OCI-LY7 (cell line): Measurements from ENCODE around the gene PRIM1. TPM values are rescaled to one million over a fixed set of nuclear protein-coding genes. Genes with fewer than 3 reads are reported as not detected.

ENCODE experiments used
- BruUV-seq: library from RNA; stranded (reverse); fragments of 400-500 nt; replicated peaks from 2 replicates; lab custom pipeline; 2021; lab: Mats Ljungman, UMichigan
- CTCF ChIA-PET: fragments of 300-600 bp; sonication (Branson Sonifier 250); formaldehyde crosslinking; loops from one replicate; lab custom pipeline; 2022; ENCODE audit warnings: antibody characterized with exemption; ENCODE audit not compliant: unreplicated experiment; lab: Charles Lee
- POLR2A ChIA-PET: fragments of 300-600 bp; sonication (Branson Sonifier 250); formaldehyde crosslinking; loops from one replicate; lab custom pipeline; 2022; ENCODE audit warnings: antibody characterized with exemption; lab: Charles Lee
- DNase-seq: peaks from one replicate; pipeline ENCODE4 v3.0.0-alpha.2; 2015; ENCODE audit warnings: low spot score
- H2AFZ ChIP-seq: fragments of 200-600 bp; sonication (generic), shearing (Covaris generic); 2 replicates; pipeline ENCODE4 v1.6.1; 2014; ENCODE audit warnings: mild to moderate bottlenecking, antibody characterized with exemption, low read length, moderate library complexity
- H3K27ac ChIP-seq: fragments of 200-600 bp; sonication (generic); 2 replicates; pipeline ENCODE4 v1.5.1; 2014; ENCODE audit warnings: mixed run types, low read depth, mild to moderate bottlenecking, moderate library complexity, low read length, inconsistent platforms; ENCODE audit not compliant: poor library complexity, severe bottlenecking
- H3K36me3 ChIP-seq: fragments of 200-600 bp; sonication (generic); 2 replicates; pipeline ENCODE4 v1.6.1; 2014; ENCODE audit warnings: mild to moderate bottlenecking, antibody characterized with exemption, low read length, moderate library complexity, mixed read lengths; ENCODE audit not compliant: insufficient read depth
- H3K4me1 ChIP-seq: fragments of 200-600 bp; sonication (generic); 2 replicates; pipeline ENCODE4 v1.5.1; 2014; ENCODE audit warnings: mild to moderate bottlenecking, low read length; ENCODE audit not compliant: insufficient read depth, poor library complexity, severe bottlenecking
- H3K4me2 ChIP-seq: fragments of 200-600 bp; sonication (generic); 2 replicates; pipeline ENCODE4 v1.6.1; 2014; ENCODE audit warnings: mild to moderate bottlenecking, low read length
- H3K4me3 ChIP-seq: fragments of 200-600 bp; sonication (generic); 2 replicates; pipeline ENCODE4 v1.5.1; 2014; ENCODE audit warnings: mild to moderate bottlenecking, low read depth, low read length; ENCODE audit not compliant: poor library complexity, severe bottlenecking
- H3K79me2 ChIP-seq: fragments of 200-600 bp; sonication (generic); 2 replicates; pipeline ENCODE4 v1.6.1; 2016; ENCODE audit warnings: low read depth, mild to moderate bottlenecking, low read length, moderate library complexity, mixed read lengths; ENCODE audit not compliant: insufficient read depth
- H3K9me2 ChIP-seq: fragments of 200-600 bp; sonication (generic); 2 replicates; pipeline ENCODE4 v1.6.1; 2016; ENCODE audit warnings: mild to moderate bottlenecking, low read length, mixed read lengths; ENCODE audit not compliant: insufficient read depth
- H3K9me3 ChIP-seq: fragments of 200-600 bp; sonication (generic); 2 replicates; pipeline ENCODE4 v1.6.1; 2014; ENCODE audit warnings: mild to moderate bottlenecking, mixed run types, low read length, mixed read lengths
- H4K20me1 ChIP-seq: fragments of 200-600 bp; sonication (generic); 2 replicates; pipeline ENCODE4 v1.6.1; 2014; ENCODE audit warnings: mild to moderate bottlenecking, antibody characterized with exemption, low read length, moderate library complexity, mixed read lengths; ENCODE audit not compliant: insufficient read depth
- CTCF ChIP-seq: fragments of 200-600 bp; sonication (generic); conservative IDR thresholded peaks from 2 replicates; pipeline ENCODE4 v1.5.1; 2014; ENCODE audit warnings: mild to moderate bottlenecking, antibody characterized with exemption, low read length, moderate library complexity, mixed read lengths
- EZH2phosphoT487 ChIP-seq: fragments of 200-600 bp; sonication (generic); IDR thresholded peaks from 2 replicates; pipeline ENCODE4 v1.6.1; 2018; ENCODE audit warnings: low read depth, borderline replicate concordance, mild to moderate bottlenecking, mixed run types, antibody characterized with exemption, low read length, moderate library complexity, mixed read lengths
- intact Hi-C: fragments of 100-400 bp; cut with micrococcal nuclease; formaldehyde crosslinking; loops from one replicate; pipeline ENCODE4 v1.10.0; 2022; ENCODE audit not compliant: unreplicated experiment
- total RNA-seq, 2 experiments: library from RNA; depleted of rRNA in 1 of 2; stranded (reverse); fragments of >200 nt in 1 of 2; shearing (Covaris generic) in 1 of 2; gene quantifications; 2 replicates each; pipeline ENCODE4 v1.2.3, GENCODE V29; 2014 to 2022

PRIM1 gene
- total RNA-seq, 2 experiments from 2014 or later, result 20.4 to 49.5 TPM

GRCh38 chr12:56716458-56716857, 35.7 kb downstream of the PRIM1 start:
- no peak for DNase-seq
- Histone ChIP-seq H3K79me2 (peaks cover 65% of the 10 kb centered on the region), H3K4me3 (no peak overlapping the region), H4K20me1 (peaks cover 42% of the 10 kb centered on the region), H3K4me1 (peaks cover 49% of the 10 kb centered on the region), H2AFZ (no peak overlapping the region), H3K27ac (peak overlapping the region; percentile 12), H3K4me2 (0 out of 2 replicates have a peak overlapping the region, but pooled peaks have one; percentile 20), H3K36me3 (peaks cover 95% of the 10 kb centered on the region), H3K9me2 (no peaks in the 10 kb centered on the region), H3K9me3 (no peaks in the 10 kb centered on the region)
- BruUV-seq, result no TSS peak
- TF ChIP-seq CTCF (no peak), EZH2phosphoT487 (no peak)
- intact Hi-C loops, result no loop called here
- ChIA-PET CTCF (no interaction called here), POLR2A (interaction anchor here (1.0 to 1.1 kb wide), 2 partner anchors 24 to 25 kb away, joined by 3 to 4 read pairs; no protein-coding TSS in a partner anchor)

GRCh38 chr12:56715798-56716197, 36.3 kb downstream of the PRIM1 start:
- no peak overlapping the region for H2AFZ ChIP-seq
- BruUV-seq, result no TSS peak
- no peaks in the 10 kb centered on the region for H3K9me3 ChIP-seq
- intact Hi-C loops, result no loop called here
- no peak overlapping the region for H3K4me3 ChIP-seq
- H3K4me2 ChIP-seq, result no peak overlapping the region
- peaks cover 42% of the 10 kb centered on the region for H3K4me1 ChIP-seq
- H3K9me2 ChIP-seq, result no peaks in the 10 kb centered on the region
- H3K79me2 ChIP-seq, result peaks cover 58% of the 10 kb centered on the region
- ChIA-PET CTCF (no interaction called here), POLR2A (interaction anchor here (0.5 kb wide), 1 partner anchor 14 kb away, joined by 3 read pairs; no protein-coding TSS in a partner anchor)
- H3K27ac ChIP-seq, result no peak overlapping the region
- H3K36me3 ChIP-seq, result peaks cover 95% of the 10 kb centered on the region
- peaks cover 36% of the 10 kb centered on the region for H4K20me1 ChIP-seq
- DNase-seq, result no peak
- TF ChIP-seq EZH2phosphoT487 (no peak), CTCF (no peak)

- DNase-seq, result no peak
- H3K27ac ChIP-seq, result no peak overlapping the region
- intact Hi-C loops, result no loop called here
- peaks cover 29% of the 10 kb centered on the region for H3K4me1 ChIP-seq
- H2AFZ ChIP-seq, result no peak overlapping the region
- no peaks in the 10 kb centered on the region for H3K9me3 ChIP-seq
- peaks cover 28% of the 10 kb centered on the region; the same call in 1 of the 2 replicates for H4K20me1 ChIP-seq
- ChIA-PET POLR2A (no interaction called here), CTCF (no interaction called here)
- no peaks in the 10 kb centered on the region for H3K9me2 ChIP-seq
- H3K79me2 ChIP-seq, result peaks cover 45% of the 10 kb centered on the region
- no peak overlapping the region for H3K4me2 ChIP-seq
- peaks cover 83% of the 10 kb centered on the region for H3K36me3 ChIP-seq
- TF ChIP-seq EZH2phosphoT487 (no peak), CTCF (no peak)
- BruUV-seq, result no TSS peak
- no peak overlapping the region for H3K4me3 ChIP-seq
These were observed 37.6 kb downstream of the PRIM1 start for GRCh38 chr12:56714431-56714929.
